GM15510 (cell line): ENCODE results near the gene PRRX2.

Source experiments
- POLR2A ChIP-seq: IDR thresholded peaks from 3 replicates; pipeline ENCODE4 v1.6.1; 2011; ENCODE audit warnings: borderline replicate concordance; ENCODE audit not compliant: insufficient read length; ENCODE audit errors: extremely low read depth

Gene PRRX2

GRCh38 chr9:129719135-129719534, 53.7 kb downstream of the PRRX2 start:
- no peak for TF ChIP-seq POLR2A

- TF ChIP-seq POLR2A, result no peak
Measured at GRCh38 chr9:129720181-129720864, 54.9 kb downstream of the PRRX2 start.

GRCh38 chr9:129720865-129721545, 55.6 kb downstream of the PRRX2 start:
- TF ChIP-seq POLR2A, result no peak

GRCh38 chr9:129722913-129723312, 57.5 kb downstream of the PRRX2 start:
- no peak for TF ChIP-seq POLR2A

- TF ChIP-seq POLR2A, result no peak
Measured at GRCh38 chr9:129724456-129725190, 59.2 kb downstream of the PRRX2 start.

GRCh38 chr9:129725795-129726251, 60.4 kb downstream of the PRRX2 start:
- no peak for TF ChIP-seq POLR2A

- no peak for TF ChIP-seq POLR2A
Measured at GRCh38 chr9:129726322-129727160, 61.1 kb downstream of the PRRX2 start.

- no peak for TF ChIP-seq POLR2A
Measured at GRCh38 chr9:129728744-129729143, 63.3 kb downstream of the PRRX2 start.

- no peak for TF ChIP-seq POLR2A
Measured at GRCh38 chr9:129731477-129732085, 66.1 kb downstream of the PRRX2 start.

GRCh38 chr9:129732100-129732499, 66.7 kb downstream of the PRRX2 start:
- TF ChIP-seq POLR2A, result no peak

GRCh38 chr9:129732946-129733631, 67.6 kb downstream of the PRRX2 start:
- no peak for TF ChIP-seq POLR2A

- TF ChIP-seq POLR2A, result no peak
Measured at GRCh38 chr9:129733632-129733953, 68.1 kb downstream of the PRRX2 start.

- TF ChIP-seq POLR2A, result no peak
Measured at GRCh38 chr9:129735546-129735945, 70.1 kb downstream of the PRRX2 start.

GRCh38 chr9:129736334-129736733, 70.9 kb downstream of the PRRX2 start:
- no peak for TF ChIP-seq POLR2A
